Endodermal cell (in vitro differentiated cells): ENCODE results near the gene FBRSL1. TPM values are rescaled to one million over a fixed set of nuclear protein-coding genes. Genes with fewer than 3 reads are reported as not detected.

Source experiments
- DNase-seq: peaks from one replicate; pipeline ENCODE4 v3.0.0-alpha.2; 2017
- H3K27ac ChIP-seq: 2 replicates; pipeline ENCODE4 v1.5.1; 2013; ENCODE audit warnings: mild to moderate bottlenecking, low read depth, low read length, moderate library complexity
- H3K27me3 ChIP-seq: 2 replicates; pipeline ENCODE4 v1.6.1; 2013; ENCODE audit warnings: mild to moderate bottlenecking, low read length, moderate library complexity; ENCODE audit not compliant: insufficient read depth, control insufficient read depth, poor library complexity, severe bottlenecking
- H3K36me3 ChIP-seq: 2 replicates; pipeline ENCODE4 v1.7.0; 2013; ENCODE audit warnings: mild to moderate bottlenecking, low read length, moderate library complexity; ENCODE audit not compliant: control insufficient read depth, insufficient read depth
- H3K4me1 ChIP-seq: one replicate; pipeline ENCODE4 v1.7.0; 2013; ENCODE audit warnings: low read length; ENCODE audit not compliant: control insufficient read depth, insufficient read depth
- H3K4me3 ChIP-seq: 2 replicates; pipeline ENCODE4 v1.5.1; 2013; ENCODE audit warnings: mild to moderate bottlenecking, low read length, moderate library complexity
- H3K9ac ChIP-seq: 2 replicates; pipeline ENCODE4 v1.6.1; 2013; ENCODE audit warnings: mild to moderate bottlenecking, low read length, moderate library complexity; ENCODE audit not compliant: poor library complexity, severe bottlenecking; ENCODE audit errors: extremely low read depth
- H3K9me3 ChIP-seq: 2 replicates; pipeline ENCODE4 v1.6.1; 2013; ENCODE audit warnings: mild to moderate bottlenecking, low read length, moderate library complexity; ENCODE audit not compliant: control insufficient read depth
- H3K27ac Mint-ChIP-seq: 2 replicates; pipeline ENCODE4 v1.8.0; 2020; ENCODE audit warnings: mixed read lengths
- H3K27me3 Mint-ChIP-seq: 2 replicates; pipeline ENCODE4 v1.8.0; 2021; ENCODE audit warnings: mild to moderate bottlenecking, mixed read lengths; ENCODE audit not compliant: insufficient read depth
- H3K36me3 Mint-ChIP-seq: 2 replicates; pipeline ENCODE4 v1.8.0; 2020; ENCODE audit warnings: low read depth, mixed read lengths
- H3K4me1 Mint-ChIP-seq: 2 replicates; pipeline ENCODE4 v1.8.0; 2020; ENCODE audit warnings: mixed read lengths
- H3K4me3 Mint-ChIP-seq: 2 replicates; pipeline ENCODE4 v1.8.0; 2020; ENCODE audit warnings: mild to moderate bottlenecking, moderate library complexity, mixed read lengths
- H3K9me3 Mint-ChIP-seq: 2 replicates; pipeline ENCODE4 v1.8.0; 2020; ENCODE audit warnings: mild to moderate bottlenecking, mixed read lengths
- CTCF ChIP-seq: fragments of 200-600 bp; sonication (generic); conservative IDR thresholded peaks from 2 replicates; pipeline ENCODE4 v1.5.0; 2021; ENCODE audit warnings: antibody characterized with exemption, mild to moderate bottlenecking
- WGBS, 2 experiments: methylation state at CpG; one replicate each; pipeline versions ENCODE4 v1.1.5 to v1.1.7; 2013; ENCODE audit warnings: missing lambda C conversion rate in 2 of 2, mixed read lengths in 1 of 2; ENCODE audit not compliant: insufficient coverage in 1 of 2, insufficient read length in 1 of 2; 5-methylcytosine and 5-hydroxymethylcytosine counted together
- total RNA-seq, 2 donors: library from RNA; stranded (reverse); fragmentation: NEBNext Ultra II Directional in 1 of 2; extraction: Animal tissue kit (Norgen Biotek cat#: 25700) in 1 of 2; gene quantifications; 2 replicates in 1 of 2; 3 replicates in 1 of 2; pipeline ENCODE4 v1.2.1, GENCODE V29; 2021

The FBRSL1 gene
- total RNA-seq, 2 donors from 2014 or later, result 74.9 to 92.3 TPM

- Histone ChIP-seq H3K27me3 (no peaks in the 10 kb centered on the region), H3K36me3 (no peaks in the 10 kb centered on the region), H3K4me3 (no peak overlapping the region), H3K4me1 (no peaks in the 10 kb centered on the region), H3K9me3 (peaks cover 6% of the 10 kb centered on the region), H3K27ac (no peak overlapping the region), H3K9ac (no peak overlapping the region)
- 93% methylated on average over 6 to 11 of the region's 11 CpGs for WGBS, 2 experiments
- Mint-ChIP-seq H3K4me3 (no peak overlapping the region), H3K9me3 (peaks cover 22% of the 10 kb centered on the region), H3K27ac (no peak overlapping the region), H3K27me3 (peaks cover 22% of the 10 kb centered on the region), H3K36me3 (peaks cover 15% of the 10 kb centered on the region), H3K4me1 (no peaks in the 10 kb centered on the region)
- no peak for TF ChIP-seq CTCF
- DNase-seq, result no peak
Observed at GRCh38 chr12:132527883-132528264, 37.9 kb downstream of the FBRSL1 start.

- H3K4me3 ChIP-seq, result no peak overlapping the region
- Mint-ChIP-seq H3K4me1 (no peaks in the 10 kb centered on the region), H3K27ac (no peak overlapping the region), H3K4me3 (no peak overlapping the region), H3K9me3 (peaks cover 28% of the 10 kb centered on the region), H3K36me3 (peaks cover 19% of the 10 kb centered on the region), H3K27me3 (peaks cover 26% of the 10 kb centered on the region)
- no peak for DNase-seq
- H3K27ac ChIP-seq, result no peak overlapping the region
- peaks cover 13% of the 10 kb centered on the region for H3K9me3 ChIP-seq
- WGBS, 2 experiments, result 94 to 100% methylated on average over 3 to 20 of the region's 21 CpGs
- H3K9ac ChIP-seq, result no peak overlapping the region
- TF ChIP-seq CTCF, result no peak
- H3K27me3 ChIP-seq, result no peaks in the 10 kb centered on the region
- no peaks in the 10 kb centered on the region for H3K4me1 ChIP-seq
- H3K36me3 ChIP-seq, result no peaks in the 10 kb centered on the region
Observed at GRCh38 chr12:132528564-132529106, 38.7 kb downstream of the FBRSL1 start.

GRCh38 chr12:132529156-132529839, 39.3 kb downstream of the FBRSL1 start:
- H3K36me3 Mint-ChIP-seq, result peaks cover 21% of the 10 kb centered on the region
- H3K27me3 ChIP-seq, result no peaks in the 10 kb centered on the region
- no peaks in the 10 kb centered on the region for H3K36me3 ChIP-seq
- peaks cover 18% of the 10 kb centered on the region for H3K9me3 ChIP-seq
- H3K27me3 Mint-ChIP-seq, result peaks cover 29% of the 10 kb centered on the region
- H3K4me3 Mint-ChIP-seq, result no peak overlapping the region
- no peak overlapping the region for H3K27ac Mint-ChIP-seq
- 71 to 92% methylated on average over 1 to 11 of the region's 11 CpGs for WGBS, 2 experiments
- no peak for DNase-seq
- H3K4me3 ChIP-seq, result no peak overlapping the region
- peaks cover 34% of the 10 kb centered on the region for H3K9me3 Mint-ChIP-seq
- no peak overlapping the region for H3K27ac ChIP-seq
- TF ChIP-seq CTCF, result no peak
- H3K9ac ChIP-seq, result no peak overlapping the region
- no peaks in the 10 kb centered on the region for H3K4me1 ChIP-seq
- no peaks in the 10 kb centered on the region for H3K4me1 Mint-ChIP-seq
